T-cell (primary cell): Measurements from ENCODE around the gene ARMC5. TPM values are rescaled to one million over a fixed set of nuclear protein-coding genes. Genes with fewer than 3 reads are reported as not detected.
A peak's percentile ranks its signal among the peaks of the same experiment; 100 is the strongest.
"Not testable (repeated sequence)": the region's sequence is repeated elsewhere in the genome, so short reads cannot be mapped to it uniquely, and the experiment has no call there.

Experiments
- ATAC-seq, 4 experiments: fragments of 200-7000 bp in 3 of 4; fragments of 150-1000 bp in 1 of 4; cut with Tn5 transposase; replicated peaks in 1 of 4; 1 replicate in 3 of 4; 2 replicates in 1 of 4; pipeline ENCODE4 v1.10.0; 2021; ENCODE audit warnings: moderate library complexity in 3 of 4, mild to moderate bottlenecking in 2 of 4, moderate number of reproducible peaks in 1 of 4
- CTCF ChIA-PET, 2 donors: fragments of 300-600 bp; sonication (Branson Sonifier 250); formaldehyde crosslinking; loops; one replicate each; lab custom pipeline; 2022; ENCODE audit warnings: antibody characterized with exemption in 2 of 2; lab: Charles Lee
- POLR2A ChIA-PET, 2 donors: fragments of 300-600 bp; sonication (Branson Sonifier 250); formaldehyde crosslinking; loops; one replicate each; lab custom pipeline; 2022; ENCODE audit warnings: antibody characterized with exemption in 2 of 2; lab: Charles Lee
- DNase-seq, 35 experiments: peaks; one replicate each; pipeline versions ENCODE4 v3.0.0 to v3.0.0-alpha.2; 2013 to 2023
- H3K27ac ChIP-seq: one replicate; pipeline ENCODE4 v1.5.1; 2013; ENCODE audit warnings: low read length
- H3K27me3 ChIP-seq, 2 experiments: replicated peaks in 1 of 2; 1 replicate in 1 of 2; 2 replicates in 1 of 2; pipeline versions ENCODE4 v1.6.1 to v1.7.0; 2013; ENCODE audit warnings: low read length in 1 of 2, mixed read lengths in 1 of 2; ENCODE audit not compliant: control insufficient read depth in 2 of 2, insufficient read depth in 2 of 2; ENCODE audit errors: extremely low read depth in 1 of 2
- H3K36me3 ChIP-seq, 2 donors: 1 replicate in 1 of 2; 2 replicates in 1 of 2; pipeline versions ENCODE4 v1.6.1 to v1.7.0; 2013; ENCODE audit warnings: low read length in 1 of 2; ENCODE audit not compliant: control insufficient read depth in 2 of 2, insufficient read depth in 1 of 2; ENCODE audit errors: extremely low read depth in 1 of 2
- H3K4me1 ChIP-seq, 2 experiments: 1 replicate in 1 of 2; 2 replicates in 1 of 2; pipeline versions ENCODE4 v1.6.1 to v1.7.0; 2013; ENCODE audit warnings: low read length in 2 of 2, mixed read lengths in 1 of 2; ENCODE audit not compliant: insufficient read depth in 2 of 2, control insufficient read depth in 1 of 2; ENCODE audit errors: extremely low read depth in 1 of 2
- H3K4me3 ChIP-seq, 2 donors: 1 replicate in 1 of 2; 2 replicates in 1 of 2; pipeline versions ENCODE4 v1.5.1 to v1.7.0; 2013; ENCODE audit warnings: mild to moderate bottlenecking in 2 of 2, low read length in 1 of 2, moderate library complexity in 1 of 2; ENCODE audit not compliant: control insufficient read depth in 1 of 2; ENCODE audit errors: extremely low read depth in 1 of 2
- H3K9me3 ChIP-seq: 2 replicates; pipeline ENCODE4 v1.7.0; 2013
- H3K27ac Mint-ChIP-seq, 2 donors: one replicate each; pipeline ENCODE4 v1.8.0; 2020 to 2021; ENCODE audit warnings: mild to moderate bottlenecking in 2 of 2, mixed read lengths in 2 of 2
- H3K27me3 Mint-ChIP-seq, 2 donors: one replicate each; pipeline ENCODE4 v1.8.0; 2021 to 2022; ENCODE audit warnings: mixed read lengths in 2 of 2
- H3K36me3 Mint-ChIP-seq: one replicate; pipeline ENCODE4 v1.8.0; 2021; ENCODE audit warnings: mixed read lengths
- H3K4me1 Mint-ChIP-seq, 3 donors: one replicate each; pipeline ENCODE4 v1.8.0; 2020 to 2022; ENCODE audit warnings: mixed read lengths in 3 of 3, mild to moderate bottlenecking in 1 of 3
- H3K4me3 Mint-ChIP-seq, 3 donors: one replicate each; pipeline ENCODE4 v1.8.0; 2020 to 2022; ENCODE audit warnings: mild to moderate bottlenecking in 3 of 3, mixed read lengths in 3 of 3, moderate library complexity in 3 of 3
- H3K9me3 Mint-ChIP-seq, 3 donors: one replicate each; pipeline ENCODE4 v1.8.0; 2020 to 2022; ENCODE audit warnings: mixed read lengths in 3 of 3
- WGBS: methylation state at CpG from one replicate; pipeline ENCODE4 v1.1.5; 2013; ENCODE audit warnings: missing lambda C conversion rate; ENCODE audit not compliant: insufficient coverage; 5-methylcytosine and 5-hydroxymethylcytosine counted together
- total RNA-seq, 35 experiments: library from RNA in 6 of 35; stranded (reverse) in 6 of 35; fragments of 120-200 nt in 1 of 35; gene quantifications; one replicate each; pipeline versions ENCODE4 v1.2.1 to v1.2.4 and lab custom pipeline; 2013 to 2026

Gene ARMC5
- total RNA-seq, 5 donors from 2014 or later (not counting 1 experiment from before 2014, with no cell fraction given), result 9.3 to 16.6 (median 10.2) TPM

DNA sequence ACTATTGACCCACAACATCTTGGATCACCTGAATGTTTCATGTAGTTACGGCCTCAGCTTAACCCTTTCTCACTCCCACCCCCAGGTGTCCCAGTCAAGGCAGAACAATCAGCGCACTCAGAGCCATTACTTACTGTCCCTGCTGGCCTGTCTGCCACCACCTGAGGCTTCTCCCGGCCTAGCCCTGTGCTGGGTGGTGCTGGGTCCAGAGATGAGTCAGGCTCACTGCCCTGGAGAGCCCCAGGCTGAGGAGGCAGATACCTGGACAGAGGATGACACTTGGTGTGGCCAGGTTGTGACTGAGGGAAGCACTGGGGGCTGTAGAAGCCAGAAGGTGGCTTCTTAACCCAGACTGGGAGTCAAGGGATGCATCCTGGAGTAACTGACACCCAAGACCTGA is 19.7 kb downstream of the ARMC5 start:
- Mint-ChIP-seq H3K9me3 (no peaks in the 10 kb centered on the region), H3K4me1 (peaks cover 15 to 17% (median 17%) of the 10 kb centered on the region in 3 donors), H3K4me3 (no peak overlapping the region), H3K27ac (no peak overlapping the region), H3K27me3 (no peaks in the 10 kb centered on the region), H3K36me3 (no peaks in the 10 kb centered on the region)
- ATAC-seq, result no peak
- Histone ChIP-seq H3K4me3 (no peak overlapping the region), H3K27me3 (peaks cover 0 to 5% of the 10 kb centered on the region in 2 experiments), H3K4me1 (peaks cover 4 to 24% of the 10 kb centered on the region in 2 experiments), H3K36me3 (no peaks in the 10 kb centered on the region), H3K9me3 (no peaks in the 10 kb centered on the region), H3K27ac (no peak overlapping the region)
- CTCF ChIA-PET, result interaction anchor here in 1 of 2 donors (0.7 kb wide), 1 partner anchor 11 kb away, joined by 4 read pairs; no protein-coding TSS in a partner anchor
- WGBS, result 81% methylated on average over 3 of the region's 3 CpGs
- DNase-seq, result no peak
- POLR2A ChIA-PET, result no interaction called here

DNA sequence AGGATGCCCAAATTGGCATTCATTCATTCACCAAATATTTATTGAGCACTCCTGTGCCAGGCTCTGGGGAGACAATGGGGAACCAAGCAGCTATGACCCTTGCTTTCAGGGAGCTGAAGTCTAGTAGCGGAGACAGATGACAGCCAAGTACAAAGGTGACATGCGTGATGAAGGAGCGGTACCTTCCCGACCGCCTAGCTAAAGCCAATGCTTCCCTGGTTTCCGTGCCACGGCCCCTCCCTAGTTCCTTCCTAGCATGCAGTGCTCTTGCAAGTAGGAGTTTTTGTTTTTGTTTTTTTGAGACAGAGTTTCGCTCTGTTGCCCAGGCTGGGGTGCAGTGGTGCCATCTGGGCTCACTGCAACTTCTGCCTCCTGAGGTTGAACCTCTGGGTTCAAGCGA is 20.4 kb downstream of the ARMC5 start:
- Mint-ChIP-seq H3K4me3 (no peak overlapping the region), H3K36me3 (no peaks in the 10 kb centered on the region), H3K27me3 (no peaks in the 10 kb centered on the region), H3K4me1 (peaks cover 15 to 17% (median 17%) of the 10 kb centered on the region in 3 donors), H3K9me3 (no peaks in the 10 kb centered on the region), H3K27ac (no peak overlapping the region)
- ATAC-seq (no peak), DNase-seq (no peak)
- ChIA-PET CTCF (interaction anchor here in 1 of 2 donors (0.5 kb wide), 1 partner anchor 296 kb away, joined by 4 read pairs; no protein-coding TSS in a partner anchor), POLR2A (no interaction called here)
- Histone ChIP-seq H3K9me3 (no peaks in the 10 kb centered on the region), H3K36me3 (no peaks in the 10 kb centered on the region), H3K27ac (no peak overlapping the region), H3K4me1 (peaks cover 4 to 24% of the 10 kb centered on the region in 2 experiments), H3K27me3 (peaks cover 0 to 7% of the 10 kb centered on the region in 2 experiments), H3K4me3 (no peak overlapping the region)
- 95% methylated on average over 9 of the region's 9 CpGs for WGBS

DNA sequence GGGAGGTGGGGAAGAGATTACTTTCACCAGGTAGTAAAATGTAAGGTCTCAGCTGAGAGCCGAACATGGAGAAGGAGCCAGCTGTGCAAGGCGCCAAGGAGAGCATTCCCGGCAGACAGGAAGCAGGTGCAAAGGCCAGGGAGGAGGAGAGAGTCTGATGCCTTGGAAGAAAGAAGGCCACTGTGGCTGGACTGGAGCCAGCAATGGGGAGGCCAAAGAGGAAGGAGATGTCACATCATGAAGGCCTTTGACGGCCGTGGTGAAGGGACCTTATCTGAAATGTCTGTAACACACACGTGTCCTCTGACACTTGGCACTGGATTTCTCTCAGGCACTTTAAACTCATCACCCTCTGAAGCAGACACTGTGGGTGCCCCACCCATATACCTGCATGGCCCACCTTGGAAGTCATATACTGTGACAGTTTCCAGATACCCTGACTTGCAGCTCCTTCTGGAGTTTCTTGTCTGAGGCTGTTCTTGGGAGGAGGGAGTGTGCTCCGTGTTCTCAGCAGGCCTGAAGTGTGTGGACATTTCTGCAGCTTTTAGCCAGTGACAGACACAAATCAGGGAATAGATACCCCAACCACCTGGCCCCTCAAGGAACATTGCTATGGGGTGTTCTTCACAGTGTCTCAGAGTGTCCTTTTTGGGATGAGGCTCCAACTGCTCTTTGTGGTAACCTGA is 21.7 kb downstream of the ARMC5 start:
- Mint-ChIP-seq H3K27me3 (no peaks in the 10 kb centered on the region), H3K9me3 (no peaks in the 10 kb centered on the region), H3K27ac (no peak overlapping the region), H3K36me3 (no peaks in the 10 kb centered on the region), H3K4me1 (peaks cover 16 to 19% (median 19%) of the 10 kb centered on the region in 3 donors), H3K4me3 (no peak overlapping the region)
- Histone ChIP-seq H3K27ac (no peak overlapping the region), H3K36me3 (no peaks in the 10 kb centered on the region), H3K27me3 (peaks cover 0 to 20% of the 10 kb centered on the region in 2 experiments), H3K9me3 (no peaks in the 10 kb centered on the region), H3K4me1 (peaks cover 2 to 22% of the 10 kb centered on the region in 2 experiments), H3K4me3 (no peak overlapping the region)
- ChIA-PET CTCF (no interaction called here), POLR2A (no interaction called here)
- WGBS, result 49% methylated on average over 5 of the region's 7 CpGs
- ATAC-seq (no peak), DNase-seq (no peak)

DNA sequence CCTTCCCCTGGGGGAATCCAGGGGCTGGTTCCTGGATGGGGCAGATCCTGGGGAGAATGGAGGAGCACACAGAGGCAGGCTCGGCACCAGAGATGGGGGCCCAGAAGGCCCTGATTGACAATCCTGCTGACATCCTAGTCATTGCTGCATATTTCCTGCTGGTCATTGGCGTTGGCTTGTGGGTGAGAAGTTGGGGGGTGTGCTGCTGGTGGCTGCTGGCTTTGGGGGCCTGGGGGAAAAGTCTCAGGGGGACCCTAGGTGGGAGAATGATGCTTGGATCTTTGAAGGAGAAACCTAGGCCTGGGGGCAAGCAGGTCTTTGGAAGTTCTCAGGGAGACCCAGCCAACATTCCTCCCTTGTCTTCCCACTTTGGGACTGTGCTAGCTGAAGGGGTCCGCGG is 23.8 kb downstream of the ARMC5 start, which contains the start of gene SLC5A2:
Gene SLC5A2, plus strand, starts transcription at position 43 of the 400 bp plus-strand sequence. Its CDS starts 14 bp downstream, at position 57.
- Mint-ChIP-seq H3K27me3 (no peaks in the 10 kb centered on the region), H3K27ac (no peak within 1 kb of the TSS), H3K9me3 (no peaks in the 10 kb centered on the region), H3K36me3 (no peaks in the 10 kb centered on the region), H3K4me1 (peaks cover 14 to 17% (median 15%) of the 10 kb centered on the region in 3 donors), H3K4me3 (no peak within 1 kb of the TSS)
- Histone ChIP-seq H3K4me1 (peaks cover 4 to 20% of the 10 kb centered on the region in 2 experiments), H3K36me3 (no peaks in the 10 kb centered on the region), H3K4me3 (no peak within 1 kb of the TSS), H3K9me3 (no peaks in the 10 kb centered on the region), H3K27ac (no peak within 1 kb of the TSS), H3K27me3 (peaks cover 0 to 17% of the 10 kb centered on the region in 2 experiments)
- 88% methylated on average over 4 of the region's 4 CpGs for WGBS
- ATAC-seq (no peak), DNase-seq (no peak)
- ChIA-PET POLR2A (no interaction called here), CTCF (no interaction called here)

DNA sequence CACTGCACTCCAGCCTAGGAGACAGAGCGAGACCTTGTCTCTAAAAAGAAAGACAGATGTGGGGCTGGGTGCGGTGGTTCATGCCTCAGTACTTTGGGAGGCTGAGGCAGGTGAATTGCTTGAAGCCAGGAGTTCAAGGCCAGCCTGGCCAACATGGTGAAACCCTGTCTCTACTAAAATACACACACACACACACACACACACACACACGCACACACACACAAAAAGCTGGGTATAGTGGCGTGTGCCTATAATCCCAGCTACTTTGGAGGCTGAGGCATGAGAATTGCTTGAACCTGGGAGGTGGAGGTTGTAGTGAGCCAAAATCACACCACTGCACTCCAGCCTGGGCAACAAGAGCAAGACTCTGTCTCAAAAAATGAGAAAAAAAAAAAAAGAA is 24.7 kb downstream of the ARMC5 start:
- H3K27ac Mint-ChIP-seq, H3K36me3 ChIP-seq, POLR2A ChIA-PET, CTCF ChIA-PET, DNase-seq, H3K36me3 Mint-ChIP-seq, H3K9me3 ChIP-seq, H3K27ac ChIP-seq, H3K4me3 ChIP-seq, ATAC-seq, H3K27me3 Mint-ChIP-seq, H3K4me3 Mint-ChIP-seq, H3K9me3 Mint-ChIP-seq: not testable (repeated sequence)
- no CpG with 5 or more reads among the region's 4 CpGs for WGBS
- peaks cover 10 to 16% (median 14%) of the 10 kb centered on the region in 3 donors for H3K4me1 Mint-ChIP-seq
- Histone ChIP-seq H3K4me1 (peaks cover 4 to 24% of the 10 kb centered on the region in 2 experiments), H3K27me3 (peaks cover 0 to 17% of the 10 kb centered on the region in 2 experiments)

DNA sequence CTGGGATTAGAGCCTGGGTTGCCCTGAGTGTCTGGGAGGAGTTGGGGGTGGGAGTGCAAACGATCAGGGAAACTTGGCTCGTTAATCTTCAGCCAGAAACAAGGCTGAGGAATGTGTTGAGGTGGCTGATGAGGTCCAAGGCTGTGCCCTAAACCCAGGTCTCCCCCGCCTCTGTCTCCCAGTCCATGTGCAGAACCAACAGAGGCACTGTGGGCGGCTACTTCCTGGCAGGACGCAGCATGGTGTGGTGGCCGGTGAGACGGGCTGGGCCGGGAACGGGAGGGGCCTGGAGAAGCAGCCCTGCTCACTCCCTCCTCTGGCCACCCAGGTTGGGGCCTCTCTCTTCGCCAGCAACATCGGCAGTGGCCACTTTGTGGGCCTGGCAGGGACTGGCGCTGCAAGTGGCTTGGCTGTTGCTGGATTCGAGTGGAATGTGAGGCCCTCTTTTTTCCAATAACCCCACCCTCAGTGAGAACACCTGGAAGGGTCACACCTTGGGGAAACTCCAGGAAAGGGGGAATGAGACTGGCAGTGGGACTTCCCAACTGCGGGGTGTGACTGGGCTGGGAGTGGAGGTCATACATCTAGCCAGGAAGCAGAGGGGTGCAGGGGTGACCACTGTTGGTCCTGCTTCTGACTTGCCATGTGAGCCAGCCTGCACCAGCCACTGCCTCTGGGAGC is 25.3 kb downstream of the ARMC5 start:
- Histone ChIP-seq H3K9me3 (no peaks in the 10 kb centered on the region), H3K4me1 (peaks cover 4 to 24% of the 10 kb centered on the region in 2 experiments), H3K27ac (no peak overlapping the region), H3K36me3 (no peaks in the 10 kb centered on the region), H3K4me3 (no peak overlapping the region), H3K27me3 (peaks cover 0 to 17% of the 10 kb centered on the region in 2 experiments)
- ChIA-PET CTCF (no interaction called here), POLR2A (no interaction called here)
- Mint-ChIP-seq H3K27ac (no peak overlapping the region), H3K4me3 (peak overlapping the region in 1 of 3 donors; percentile 90), H3K9me3 (no peaks in the 10 kb centered on the region), H3K4me1 (peaks cover 10 to 18% (median 15%) of the 10 kb centered on the region in 3 donors), H3K27me3 (no peaks in the 10 kb centered on the region), H3K36me3 (no peaks in the 10 kb centered on the region)
- WGBS, result 77% methylated on average over 10 of the region's 14 CpGs
- ATAC-seq (no peak), DNase-seq (no peak)
